Testis (tissue), 3 donors: Measurements from ENCODE around the gene MPDU1. TPM values are rescaled to one million over a fixed set of nuclear protein-coding genes. Genes with fewer than 3 reads are reported as not detected.

ENCODE experiments used
- DNase-seq: peaks from one replicate; pipeline ENCODE4 v3.0.0-alpha.2; 2019
- H3K27ac ChIP-seq, 2 donors: fragments of 200-600 bp; sonication (generic); one replicate each; pipeline ENCODE4 v1.5.1; 2019
- H3K27me3 ChIP-seq: fragments of 200-600 bp; sonication (generic); one replicate; pipeline ENCODE4 v1.5.1; 2019
- H3K36me3 ChIP-seq: fragments of 200-600 bp; sonication (generic); one replicate; pipeline ENCODE4 v1.5.1; 2017; ENCODE audit warnings: low read depth; ENCODE audit errors: missing control alignments
- H3K4me1 ChIP-seq: fragments of 200-600 bp; sonication (generic); one replicate; pipeline ENCODE4 v1.5.1; 2019
- H3K4me3 ChIP-seq, 2 donors: fragments of 200-600 bp; sonication (generic); one replicate each; pipeline ENCODE4 v1.5.1; 2017 to 2019
- H3K9me3 ChIP-seq: fragments of 200-600 bp; sonication (generic); one replicate; pipeline ENCODE4 v1.5.1; 2017
- POLR2A ChIP-seq: fragments of 450-650 bp; IDR thresholded peaks from one replicate; pipeline ENCODE4 v1.6.1; 2017; ENCODE audit warnings: antibody characterized with exemption, mild to moderate bottlenecking, moderate library complexity
- WGBS, 2 donors: methylation state at CpG; one replicate each; pipeline ENCODE4 v1.1.5; 2018; 5-methylcytosine and 5-hydroxymethylcytosine counted together
- intact Hi-C: fragments of 100-400 bp; cut with DNase I; formaldehyde crosslinking; loops from one replicate; pipeline ENCODE4 v1.15.1; 2023; ENCODE audit warnings: low total_unique reads
- polyA plus RNA-seq: library from polyadenylated mRNA; stranded (reverse); fragments of 350-450 nt; fragmentation: Illumina TruSeq; extraction: RNeasy Lipid Tissue Mini Kit (QIAGEN cat#74804); gene quantifications from one replicate; pipeline ENCODE4 v1.2.3, GENCODE V29; 2014; ENCODE audit warnings: low read depth, low replicate concordance; ENCODE audit not compliant: insufficient read depth
- total RNA-seq, 2 donors: library from RNA; depleted of rRNA; stranded (reverse); fragments of >200 nt; gene quantifications; one replicate each; pipeline ENCODE4 v1.2.3, GENCODE V29; 2016
- TF ChIP-seq, protein P1 (sequence below), 3 experiments: fragments of 450-650 bp in 2 of 3; fragments of 200-600 bp in 1 of 3; sonication (generic) in 1 of 3; IDR thresholded peaks; one replicate each; pipeline ENCODE4 v1.5.1; 2016 to 2019; ENCODE audit warnings: antibody characterized with exemption in 3 of 3, mild to moderate bottlenecking in 2 of 3, moderate library complexity in 1 of 3

MPDU1 gene
- total and polyA plus RNA-seq, 3 donors from 2014 or later: 55.7 to 88.7 (median 60.9) TPM

DNA sequence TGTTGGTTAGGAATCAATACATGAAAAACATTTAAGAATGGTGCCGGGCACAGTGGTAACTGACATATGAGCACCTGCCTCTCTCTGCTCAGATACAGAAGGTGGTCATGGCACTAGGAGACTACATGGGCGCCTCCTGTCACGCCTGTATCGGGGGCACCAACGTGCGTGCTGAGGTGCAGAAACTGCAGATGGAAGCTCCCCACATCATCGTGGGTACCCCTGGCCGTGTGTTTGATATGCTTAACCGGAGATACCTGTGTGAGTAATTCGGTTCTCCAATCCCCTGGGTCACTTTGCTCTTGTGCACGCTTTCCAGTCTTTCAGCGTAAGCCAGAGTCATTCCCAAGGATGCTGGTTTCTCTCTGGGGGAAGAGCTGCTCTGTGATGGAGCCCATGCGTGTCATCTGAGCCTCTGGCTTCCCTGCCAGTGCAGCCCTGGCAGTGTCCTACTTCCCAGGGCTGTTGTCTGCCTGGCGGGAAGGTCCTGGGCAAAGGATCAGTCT lies 7.2 kb upstream of the MPDU1 start:
- no peak for TF ChIP-seq POLR2A
- TF ChIP-seq, protein P1, sequence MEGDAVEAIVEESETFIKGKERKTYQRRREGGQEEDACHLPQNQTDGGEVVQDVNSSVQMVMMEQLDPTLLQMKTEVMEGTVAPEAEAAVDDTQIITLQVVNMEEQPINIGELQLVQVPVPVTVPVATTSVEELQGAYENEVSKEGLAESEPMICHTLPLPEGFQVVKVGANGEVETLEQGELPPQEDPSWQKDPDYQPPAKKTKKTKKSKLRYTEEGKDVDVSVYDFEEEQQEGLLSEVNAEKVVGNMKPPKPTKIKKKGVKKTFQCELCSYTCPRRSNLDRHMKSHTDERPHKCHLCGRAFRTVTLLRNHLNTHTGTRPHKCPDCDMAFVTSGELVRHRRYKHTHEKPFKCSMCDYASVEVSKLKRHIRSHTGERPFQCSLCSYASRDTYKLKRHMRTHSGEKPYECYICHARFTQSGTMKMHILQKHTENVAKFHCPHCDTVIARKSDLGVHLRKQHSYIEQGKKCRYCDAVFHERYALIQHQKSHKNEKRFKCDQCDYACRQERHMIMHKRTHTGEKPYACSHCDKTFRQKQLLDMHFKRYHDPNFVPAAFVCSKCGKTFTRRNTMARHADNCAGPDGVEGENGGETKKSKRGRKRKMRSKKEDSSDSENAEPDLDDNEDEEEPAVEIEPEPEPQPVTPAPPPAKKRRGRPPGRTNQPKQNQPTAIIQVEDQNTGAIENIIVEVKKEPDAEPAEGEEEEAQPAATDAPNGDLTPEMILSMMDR (IDR thresholded peaks at IDR 0.05): no peak
- no peak for DNase-seq
- intact Hi-C loops: no loop called here
- Histone ChIP-seq H3K4me3 (no peak overlapping the region), H3K4me1 (peaks cover 25% of the 10 kb centered on the region), H3K27me3 (no peaks in the 10 kb centered on the region), H3K9me3 (no peaks in the 10 kb centered on the region), H3K27ac (no peak overlapping the region), H3K36me3 (no peaks in the 10 kb centered on the region)
- 78 to 81% methylated on average over 10 to 14 of the region's 14 CpGs for WGBS, 2 donors

DNA sequence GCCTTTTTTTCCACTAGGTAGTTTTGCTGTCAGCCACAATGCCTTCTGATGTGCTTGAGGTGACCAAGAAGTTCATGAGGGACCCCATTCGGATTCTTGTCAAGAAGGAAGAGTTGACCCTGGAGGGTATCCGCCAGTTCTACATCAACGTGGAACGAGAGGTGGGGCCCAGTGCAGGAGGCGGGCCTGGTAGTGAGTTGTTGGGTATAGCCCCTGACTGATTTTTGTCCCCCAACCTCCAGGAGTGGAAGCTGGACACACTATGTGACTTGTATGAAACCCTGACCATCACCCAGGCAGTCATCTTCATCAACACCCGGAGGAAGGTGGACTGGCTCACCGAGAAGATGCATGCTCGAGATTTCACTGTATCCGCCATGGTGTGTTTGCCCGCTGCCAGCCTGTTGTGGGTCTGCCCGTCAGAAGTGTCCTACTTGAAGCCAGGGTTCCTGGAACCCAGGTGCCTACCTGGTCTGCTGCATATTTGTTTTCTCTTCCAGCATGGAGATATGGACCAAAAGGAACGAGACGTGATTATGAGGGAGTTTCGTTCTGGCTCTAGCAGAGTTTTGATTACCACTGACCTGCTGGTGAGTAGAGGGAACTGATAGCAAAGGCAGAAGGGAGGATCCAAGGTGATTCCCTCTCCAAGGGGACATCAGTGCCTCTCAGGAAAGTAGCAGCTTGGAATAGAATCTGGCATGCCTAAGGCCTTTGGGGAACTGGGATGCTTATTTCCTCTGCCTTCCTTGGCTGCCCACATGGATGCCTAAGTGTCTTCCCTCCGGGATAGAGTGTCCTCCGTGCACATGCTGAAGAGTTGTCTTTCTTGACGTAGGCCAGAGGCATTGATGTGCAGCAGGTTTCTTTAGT lies 6.1 kb upstream of the MPDU1 start:
- H3K36me3 ChIP-seq: no peaks in the 10 kb centered on the region
- H3K9me3 ChIP-seq: no peaks in the 10 kb centered on the region
- DNase-seq: no peak
- H3K27me3 ChIP-seq: no peaks in the 10 kb centered on the region
- no peak overlapping the region for H3K4me3 ChIP-seq
- 77 to 80% methylated on average over 12 to 17 of the region's 17 CpGs for WGBS, 2 donors
- intact Hi-C loops: no loop called here
- TF ChIP-seq, protein P1 (IDR thresholded peaks at IDR 0.05): no peak
- TF ChIP-seq POLR2A: no peak
- H3K4me1 ChIP-seq: peaks cover 32% of the 10 kb centered on the region
- H3K27ac ChIP-seq: no peak overlapping the region

GRCh38 chr17:7579001-7579833 lies 4.4 kb upstream of the MPDU1 start, which contains the start of gene CD68:
Gene CD68, plus strand, starts transcription at chr17:7579638. Its CDS starts 40 bp downstream, at chr17:7579678.
- intact Hi-C loops: no loop called here
- H3K4me1 ChIP-seq: peaks cover 35% of the 10 kb centered on the region
- no peaks in the 10 kb centered on the region for H3K36me3 ChIP-seq
- DNase-seq: peak; percentile 45
- TF ChIP-seq, protein P1 (IDR thresholded peaks at IDR 0.05): no peak
- no peak for TF ChIP-seq POLR2A
- no peaks in the 10 kb centered on the region for H3K9me3 ChIP-seq
- 30 to 33% methylated on average over 7 of the region's 7 CpGs for WGBS, 2 donors
- no peaks in the 10 kb centered on the region for H3K27me3 ChIP-seq
- H3K4me3 ChIP-seq: peak within 1 kb of the TSS in 1 of 2 donors; percentile 13
- H3K27ac ChIP-seq: peak within 1 kb of the TSS; percentile 39 to 72

DNA sequence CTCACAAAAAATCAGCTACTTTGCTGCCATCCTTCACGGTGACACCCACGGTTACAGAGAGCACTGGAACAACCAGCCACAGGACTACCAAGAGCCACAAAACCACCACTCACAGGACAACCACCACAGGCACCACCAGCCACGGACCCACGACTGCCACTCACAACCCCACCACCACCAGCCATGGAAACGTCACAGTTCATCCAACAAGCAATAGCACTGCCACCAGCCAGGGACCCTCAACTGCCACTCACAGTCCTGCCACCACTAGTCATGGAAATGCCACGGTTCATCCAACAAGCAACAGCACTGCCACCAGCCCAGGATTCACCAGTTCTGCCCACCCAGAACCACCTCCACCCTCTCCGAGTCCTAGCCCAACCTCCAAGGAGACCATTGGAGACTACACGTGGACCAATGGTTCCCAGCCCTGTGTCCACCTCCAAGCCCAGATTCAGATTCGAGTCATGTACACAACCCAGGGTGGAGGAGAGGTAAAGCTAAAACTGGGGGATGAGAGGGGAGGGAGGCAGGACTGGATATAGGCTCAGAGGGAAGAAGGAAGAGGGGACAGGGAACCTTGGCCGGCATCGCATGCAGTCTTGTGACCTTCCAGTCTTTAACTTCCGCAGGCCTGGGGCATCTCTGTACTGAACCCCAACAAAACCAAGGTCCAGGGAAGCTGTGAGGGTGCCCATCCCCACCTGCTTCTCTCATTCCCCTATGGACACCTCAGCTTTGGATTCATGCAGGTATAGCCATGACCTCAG lies 3.6 kb upstream of the MPDU1 start:
- H3K4me3 ChIP-seq: peak overlapping the region in 1 of 2 donors; percentile 13
- H3K4me1 ChIP-seq: peaks cover 36% of the 10 kb centered on the region
- WGBS, 2 donors: 75% methylated on average over 10 to 12 of the region's 12 CpGs
- DNase-seq: no peak
- H3K27ac ChIP-seq: peak overlapping the region; percentile 39 to 72
- no peaks in the 10 kb centered on the region for H3K36me3 ChIP-seq
- no peaks in the 10 kb centered on the region for H3K9me3 ChIP-seq
- no peak for TF ChIP-seq POLR2A
- TF ChIP-seq, protein P1 (IDR thresholded peaks at IDR 0.05): no peak
- intact Hi-C loops: no loop called here
- H3K27me3 ChIP-seq: no peaks in the 10 kb centered on the region
